ENCODE measurements around the gene ELK4. TPM values are rescaled to one million over a fixed set of nuclear protein-coding genes. Genes with fewer than 3 reads are reported as not detected.

The ELK4 gene
- total and polyA plus RNA-seq, 5 donors from 2014 or later, result 3.5 to 106 (median 4.7) TPM

- H3K4me1 Mint-ChIP-seq, result no peaks in the 10 kb centered on the region
Observed at GRCh38 chr1:205667909-205668643, 36.3 kb upstream of the ELK4 start.

GRCh38 chr1:205666372-205667166 is 34.8 kb upstream of the ELK4 start:
- H3K9me3 ChIP-seq (ENCODE audit: control insufficient read depth in 2 of 2, low read length in 2 of 2), result no peaks in the 10 kb centered on the region
- H3K27me3 Mint-ChIP-seq, result peaks cover 26% of the 10 kb centered on the region
- H3K9me3 Mint-ChIP-seq, result peaks cover 0 to 2% (median 0%) of the 10 kb centered on the region in 7 donors
- no peak overlapping the region for H3K4me3 ChIP-seq (ENCODE audit: low read depth, low read length)
- no peak overlapping the region for H3K27ac ChIP-seq (ENCODE audit: insufficient read depth, low read length, poor library complexity, severe bottlenecking)
- no peak overlapping the region for H3K27ac Mint-ChIP-seq
- H3K4me1 Mint-ChIP-seq, result no peaks in the 10 kb centered on the region
- ATAC-seq (ENCODE audit: low read depth in 2 of 2), result no peak
- no peaks in the 10 kb centered on the region for H3K4me1 ChIP-seq (ENCODE audit: control insufficient read depth, insufficient read depth, low read length, poor library complexity, severe bottlenecking)
- H3K27me3 ChIP-seq (ENCODE audit: control insufficient read depth, insufficient read depth, low read length), result no peaks in the 10 kb centered on the region
- H3K36me3 Mint-ChIP-seq, result no peaks in the 10 kb centered on the region
- H3K4me3 Mint-ChIP-seq, result no peak overlapping the region
- DNase-seq, result no peak
- H3K36me3 ChIP-seq (ENCODE audit: control insufficient read depth, insufficient read depth, low read length), result no peaks in the 10 kb centered on the region

More at GRCh38 chr1:205667909-205668643, 36.3 kb upstream of the ELK4 start:
- no peak for DNase-seq
- Histone ChIP-seq H3K27me3 (ENCODE audit: control insufficient read depth, insufficient read depth, low read length) (no peaks in the 10 kb centered on the region), H3K27ac (ENCODE audit: insufficient read depth, low read length, poor library complexity, severe bottlenecking) (no peak overlapping the region), H3K4me1 (ENCODE audit: control insufficient read depth, insufficient read depth, low read length, poor library complexity, severe bottlenecking) (no peaks in the 10 kb centered on the region), H3K36me3 (ENCODE audit: control insufficient read depth, insufficient read depth, low read length) (no peaks in the 10 kb centered on the region), H3K9me3 (ENCODE audit: control insufficient read depth in 2 of 2, low read length in 2 of 2) (no peaks in the 10 kb centered on the region), H3K4me3 (ENCODE audit: low read depth, low read length) (no peak overlapping the region)
- Mint-ChIP-seq H3K27me3 (peaks cover 26% of the 10 kb centered on the region), H3K36me3 (no peaks in the 10 kb centered on the region), H3K9me3 (peaks cover 0 to 2% (median 0%) of the 10 kb centered on the region in 7 donors), H3K4me3 (no peak overlapping the region), H3K27ac (no peak overlapping the region)
- no peak for ATAC-seq (ENCODE audit: low read depth in 2 of 2)

GRCh38 chr1:205665201-205666045 is 33.6 kb upstream of the ELK4 start:
- no peak for ATAC-seq (ENCODE audit: low read depth in 2 of 2)
- no peaks in the 10 kb centered on the region for H3K9me3 ChIP-seq (ENCODE audit: control insufficient read depth in 2 of 2, low read length in 2 of 2)
- Mint-ChIP-seq H3K27ac (peak overlapping the region in 1 of 3 donors; percentile 32), H3K36me3 (no peaks in the 10 kb centered on the region), H3K4me1 (no peaks in the 10 kb centered on the region), H3K9me3 (peaks cover 0 to 2% (median 0%) of the 10 kb centered on the region in 7 donors), H3K27me3 (peaks cover 26% of the 10 kb centered on the region), H3K4me3 (no peak overlapping the region)
- no peak overlapping the region for H3K27ac ChIP-seq (ENCODE audit: insufficient read depth, low read length, poor library complexity, severe bottlenecking)
- H3K4me3 ChIP-seq (ENCODE audit: low read depth, low read length), result no peak overlapping the region
- H3K36me3 ChIP-seq (ENCODE audit: control insufficient read depth, insufficient read depth, low read length), result no peaks in the 10 kb centered on the region
- no peaks in the 10 kb centered on the region for H3K27me3 ChIP-seq (ENCODE audit: control insufficient read depth, insufficient read depth, low read length)
- no peak for DNase-seq
- H3K4me1 ChIP-seq (ENCODE audit: control insufficient read depth, insufficient read depth, low read length, poor library complexity, severe bottlenecking), result no peaks in the 10 kb centered on the region

GRCh38 chr1:205664399-205665017 is 32.7 kb upstream of the ELK4 start:
- Mint-ChIP-seq H3K27me3 (peaks cover 27% of the 10 kb centered on the region), H3K9me3 (peaks cover 0 to 2% (median 0%) of the 10 kb centered on the region in 7 donors), H3K27ac (no peak overlapping the region), H3K4me3 (no peak overlapping the region), H3K4me1 (no peaks in the 10 kb centered on the region), H3K36me3 (no peaks in the 10 kb centered on the region)
- Histone ChIP-seq H3K4me3 (ENCODE audit: low read depth, low read length) (no peak overlapping the region), H3K27me3 (ENCODE audit: control insufficient read depth, insufficient read depth, low read length) (no peaks in the 10 kb centered on the region), H3K9me3 (ENCODE audit: control insufficient read depth in 2 of 2, low read length in 2 of 2) (no peaks in the 10 kb centered on the region), H3K36me3 (ENCODE audit: control insufficient read depth, insufficient read depth, low read length) (no peaks in the 10 kb centered on the region), H3K4me1 (ENCODE audit: control insufficient read depth, insufficient read depth, low read length, poor library complexity, severe bottlenecking) (no peaks in the 10 kb centered on the region), H3K27ac (ENCODE audit: insufficient read depth, low read length, poor library complexity, severe bottlenecking) (no peak overlapping the region)
- ATAC-seq (ENCODE audit: low read depth in 2 of 2), result no peak
- DNase-seq, result no peak

- H3K9me3 Mint-ChIP-seq, result peaks cover 0 to 2% (median 0%) of the 10 kb centered on the region in 7 donors
- H3K4me3 ChIP-seq (ENCODE audit: low read depth, low read length), result no peak overlapping the region
- ATAC-seq (ENCODE audit: low read depth in 2 of 2), result no peak
Observed at GRCh38 chr1:205663286-205663936, 31.6 kb upstream of the ELK4 start.

GRCh38 chr1:205662791-205663190 is 31.0 kb upstream of the ELK4 start:
- H3K27me3 ChIP-seq (ENCODE audit: control insufficient read depth, insufficient read depth, low read length), result no peaks in the 10 kb centered on the region
- Mint-ChIP-seq H3K9me3 (peaks cover 0 to 2% (median 0%) of the 10 kb centered on the region in 7 donors), H3K27me3 (peaks cover 18% of the 10 kb centered on the region), H3K36me3 (no peaks in the 10 kb centered on the region), H3K4me3 (no peak overlapping the region), H3K4me1 (peaks cover 0 to 3% (median under 1%) of the 10 kb centered on the region in 4 donors), H3K27ac (no peak overlapping the region)
- peaks cover 3% of the 10 kb centered on the region for H3K4me1 ChIP-seq (ENCODE audit: control insufficient read depth, insufficient read depth, low read length, poor library complexity, severe bottlenecking)
- ATAC-seq (ENCODE audit: low read depth in 2 of 2), result no peak
- H3K27ac ChIP-seq (ENCODE audit: insufficient read depth, low read length, poor library complexity, severe bottlenecking), result no peak overlapping the region
- no peak overlapping the region for H3K4me3 ChIP-seq (ENCODE audit: low read depth, low read length)
- no peaks in the 10 kb centered on the region for H3K9me3 ChIP-seq (ENCODE audit: control insufficient read depth in 2 of 2, low read length in 2 of 2)
- DNase-seq, result no peak
- H3K36me3 ChIP-seq (ENCODE audit: control insufficient read depth, insufficient read depth, low read length), result no peaks in the 10 kb centered on the region

More at GRCh38 chr1:205663286-205663936, 31.6 kb upstream of the ELK4 start:
- no peaks in the 10 kb centered on the region for H3K27me3 ChIP-seq (ENCODE audit: control insufficient read depth, insufficient read depth, low read length)
- peaks cover 3% of the 10 kb centered on the region for H3K4me1 ChIP-seq (ENCODE audit: control insufficient read depth, insufficient read depth, low read length, poor library complexity, severe bottlenecking)
- H3K27ac Mint-ChIP-seq, result no peak overlapping the region
- H3K4me1 Mint-ChIP-seq, result peaks cover 0 to 3% (median 0%) of the 10 kb centered on the region in 4 donors
- no peak overlapping the region for H3K27ac ChIP-seq (ENCODE audit: insufficient read depth, low read length, poor library complexity, severe bottlenecking)
- H3K4me3 Mint-ChIP-seq, result no peak overlapping the region
- H3K9me3 ChIP-seq (ENCODE audit: control insufficient read depth in 2 of 2, low read length in 2 of 2), result no peaks in the 10 kb centered on the region
- H3K36me3 ChIP-seq (ENCODE audit: control insufficient read depth, insufficient read depth, low read length), result no peaks in the 10 kb centered on the region
- no peaks in the 10 kb centered on the region for H3K36me3 Mint-ChIP-seq
- peaks cover 23% of the 10 kb centered on the region for H3K27me3 Mint-ChIP-seq
- DNase-seq, result no peak

All from CD4-positive, CD25-positive, alpha-beta regulatory T cell (primary cell).